Activated CD8-positive, alpha-beta memory T cell treated with anti-CD3 and anti-CD28 coated beads for 36 hours (primary cell): Measurements from ENCODE around the gene RPUSD2. TPM values are rescaled to one million over a fixed set of nuclear protein-coding genes. Genes with fewer than 3 reads are reported as not detected.
"Not testable (repeated sequence)": the region's sequence is repeated elsewhere in the genome, so short reads cannot be mapped to it uniquely, and the experiment has no call there.

ENCODE experiments used
- CTCF ChIA-PET: fragments of 350-600 bp; sonication (Branson Sonifier 250); formaldehyde crosslinking; loops from one replicate; lab custom pipeline; 2021; ENCODE audit warnings: antibody characterized with exemption; lab: Charles Lee
- POLR2A ChIA-PET: fragments of 350-600 bp; sonication (Branson Sonifier 250); formaldehyde crosslinking; loops from one replicate; lab custom pipeline; 2021; ENCODE audit warnings: antibody characterized with exemption; lab: Charles Lee
- total RNA-seq, 2 experiments: library from RNA; stranded (reverse); gene quantifications; one replicate each; pipeline ENCODE4 v1.2.3, GENCODE V29; 2021

The RPUSD2 gene
- total RNA-seq, 2 experiments from 2014 or later = 23.8 to 24.4 TPM

DNA sequence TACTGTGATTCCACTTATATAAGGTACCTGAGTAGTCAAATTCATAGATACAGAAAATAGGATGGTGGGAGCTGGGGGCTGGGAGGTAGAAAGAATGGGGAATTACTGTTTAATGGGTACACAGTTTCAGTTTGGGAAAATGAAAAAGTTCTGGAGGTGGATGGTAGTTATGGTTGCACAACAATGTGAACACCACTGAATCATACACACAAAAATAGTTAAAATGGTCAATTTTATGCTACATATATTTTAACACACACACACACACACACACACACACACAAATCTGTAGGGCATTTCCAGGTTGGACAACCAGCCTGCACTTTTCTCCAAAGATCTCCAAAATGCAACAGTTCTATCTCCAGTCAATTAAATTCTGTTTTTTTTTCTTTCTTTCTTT is 5.7 kb upstream of the RPUSD2 start:
- ChIA-PET POLR2A (no interaction called here), CTCF (interaction anchor here (0.5 to 1.3 kb wide), 2 partner anchors 28 to 35 kb away, joined by 3 read pairs; no protein-coding TSS in a partner anchor)

DNA sequence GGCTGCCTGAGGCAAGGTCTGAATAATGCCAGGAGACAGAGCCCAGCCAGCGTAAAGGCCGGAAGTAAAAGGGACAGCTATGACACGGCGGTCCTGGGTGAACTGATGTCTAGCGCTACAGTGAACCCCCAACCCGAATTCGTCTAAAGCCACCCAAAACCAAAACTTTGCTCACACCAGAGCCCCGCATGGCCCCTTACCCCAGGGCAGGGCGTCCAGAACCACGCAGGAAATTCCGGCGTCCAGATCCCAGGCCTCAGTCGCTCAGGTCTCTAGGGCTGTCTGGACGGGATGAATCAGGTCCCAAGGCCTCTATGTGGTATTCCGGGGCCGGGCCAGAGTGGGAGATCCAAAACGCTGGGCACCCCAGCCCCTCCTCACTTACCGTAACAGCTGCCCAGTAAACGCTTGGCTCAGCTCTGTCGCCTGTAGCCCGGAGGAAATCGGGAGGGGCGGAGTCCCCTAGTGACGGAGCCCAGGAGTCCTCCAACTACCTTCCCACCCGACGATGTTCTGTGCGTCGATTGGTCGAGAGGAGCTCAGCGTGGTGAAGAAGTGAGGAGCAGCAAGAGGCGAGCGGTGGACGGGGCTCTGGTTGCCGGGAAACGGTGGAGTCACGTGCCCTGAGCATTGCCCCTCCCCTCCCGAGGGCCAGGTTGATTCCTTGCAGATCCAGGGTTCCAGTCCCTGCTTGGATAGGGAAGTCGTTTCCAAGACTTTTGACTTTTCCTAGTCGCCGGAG is 4.3 kb upstream of the RPUSD2 start, which contains the start of gene CCDC32:
CCDC32 (minus strand) TSS at position 452 of the 742 bp plus-strand sequence. CDS start 2,027 bp downstream, outside the sequence.
- CTCF ChIA-PET = interaction anchor here (0.9 to 1.4 kb wide), 3 partner anchors 25 to 294 kb away, joined by 3 to 4 read pairs (median 3); no protein-coding TSS in a partner anchor
- POLR2A ChIA-PET = interaction anchor here (0.6 to 1.4 kb wide), 3 partner anchors 25 to 130 kb away, joined by 3 to 4 read pairs (median 4); partner anchors contain the start of gene RAD51

DNA sequence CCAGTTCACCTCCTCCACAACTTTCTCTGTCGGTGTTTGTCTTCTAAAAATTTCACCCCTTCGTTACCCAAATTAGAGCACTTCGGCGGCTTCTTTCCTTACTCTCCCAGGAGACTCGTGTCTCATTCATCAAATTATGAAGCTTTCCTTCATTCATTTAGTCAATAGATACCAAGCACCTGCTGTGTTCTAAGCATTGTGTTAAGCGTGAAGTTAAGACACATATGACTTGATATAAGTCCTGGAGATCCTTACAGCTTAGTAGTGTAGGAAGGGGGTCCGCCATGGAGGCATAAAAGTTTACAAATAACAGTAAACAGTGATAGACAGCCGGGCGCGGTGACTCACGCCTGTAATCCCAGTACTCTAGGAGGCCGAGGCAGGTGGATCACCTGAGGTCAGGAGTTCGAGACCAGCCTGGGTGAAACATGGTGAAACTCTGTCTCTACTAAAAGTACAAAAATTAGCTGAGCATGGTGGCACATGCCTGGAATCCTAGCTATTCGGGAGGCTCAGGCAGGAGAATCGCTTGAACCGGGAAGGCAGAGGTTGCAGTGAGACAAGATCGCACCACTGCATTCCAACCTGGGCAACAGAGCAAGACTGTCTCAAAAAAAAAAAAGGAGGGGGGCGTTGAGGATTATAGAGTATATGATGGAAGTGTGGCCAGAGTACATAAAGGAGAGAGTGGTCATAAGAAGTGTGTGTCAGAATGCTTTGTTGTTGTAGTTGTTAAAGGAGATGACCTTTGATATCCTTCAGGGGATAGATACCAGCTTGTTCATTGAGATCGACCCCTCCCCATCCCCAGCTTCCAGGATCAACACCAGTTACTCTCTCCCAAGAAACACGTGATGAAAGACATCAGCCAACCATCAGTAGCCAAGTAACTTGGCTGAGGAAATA is 3.5 kb upstream of the RPUSD2 start:
- POLR2A ChIA-PET = interaction anchor here (1.0 to 1.4 kb wide), 2 partner anchors 24 to 129 kb away, joined by 4 read pairs; partner anchors contain the start of gene RAD51

DNA sequence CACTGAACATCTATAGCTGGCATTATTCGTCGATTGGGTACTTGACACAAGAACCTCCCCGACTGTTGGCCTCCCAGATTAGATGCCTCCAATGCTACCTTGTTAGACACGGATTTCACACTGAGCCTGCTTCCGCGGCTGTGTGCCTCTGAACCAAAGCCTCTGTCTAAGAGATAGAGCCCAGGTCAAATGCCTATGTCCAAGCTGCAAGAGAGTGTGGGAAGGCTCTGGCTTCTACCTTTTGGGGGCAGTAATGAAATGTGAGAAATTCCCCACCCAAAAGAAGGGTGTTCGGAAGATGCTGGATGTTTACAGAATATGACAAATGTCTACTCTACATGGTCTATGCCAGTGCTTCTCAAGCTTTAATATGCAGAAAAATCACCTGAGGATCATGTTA is 2.0 kb upstream of the RPUSD2 start:
- ChIA-PET POLR2A (interaction anchor here (0.6 kb wide), 1 partner anchor 26 kb away, joined by 4 read pairs; no protein-coding TSS in a partner anchor), CTCF (no interaction called here)

More for the DNA sequence above, 3.5 kb upstream of the RPUSD2 start:
- CTCF ChIA-PET = interaction anchor here (0.6 to 1.4 kb wide), 6 partner anchors 24 to 294 kb away, joined by 3 to 4 read pairs (median 3); no protein-coding TSS in a partner anchor

DNA sequence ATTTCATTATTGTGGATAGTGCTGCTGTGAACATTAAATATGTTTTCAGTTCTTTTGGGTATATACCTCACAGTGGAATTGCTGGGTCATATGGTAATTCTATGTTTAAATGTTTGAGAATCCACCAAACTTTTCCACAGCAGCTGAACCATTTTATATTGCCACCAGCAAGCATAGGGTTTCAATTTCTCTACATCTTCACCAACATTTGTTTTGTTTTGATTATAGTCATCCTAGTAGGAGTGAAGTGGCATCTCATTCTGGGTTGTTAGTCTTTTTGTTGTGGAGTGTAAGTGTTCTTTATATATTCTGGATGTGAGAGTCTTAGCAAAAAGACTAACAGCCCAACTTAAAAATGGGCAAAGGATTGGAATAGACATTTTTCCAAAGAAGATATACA is 6.0 kb downstream of the RPUSD2 start:
- ChIA-PET POLR2A (no interaction called here), CTCF (interaction anchor here (0.5 kb wide), 1 partner anchor 583 kb away, joined by 3 read pairs; no protein-coding TSS in a partner anchor)

DNA sequence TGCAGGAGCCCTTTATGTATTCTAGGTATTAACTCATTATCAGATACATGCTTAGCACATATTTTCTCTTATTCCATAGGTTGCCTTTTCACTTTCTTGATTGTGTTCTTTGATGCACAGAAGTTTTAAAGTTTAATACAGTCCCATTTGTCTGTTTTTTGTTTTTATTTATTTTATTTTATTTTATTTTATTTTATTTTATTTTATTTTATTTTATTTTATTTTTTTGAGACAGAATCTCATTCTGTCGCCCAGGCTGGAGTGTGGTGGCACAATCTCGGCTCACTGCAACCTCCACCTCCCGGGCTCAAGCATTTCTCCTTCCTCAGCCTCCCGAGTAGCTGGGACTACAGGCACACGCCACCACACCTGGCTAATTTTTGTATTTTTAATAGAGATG is 7.8 kb downstream of the RPUSD2 start:
- CTCF ChIA-PET = not testable (repeated sequence)

DNA sequence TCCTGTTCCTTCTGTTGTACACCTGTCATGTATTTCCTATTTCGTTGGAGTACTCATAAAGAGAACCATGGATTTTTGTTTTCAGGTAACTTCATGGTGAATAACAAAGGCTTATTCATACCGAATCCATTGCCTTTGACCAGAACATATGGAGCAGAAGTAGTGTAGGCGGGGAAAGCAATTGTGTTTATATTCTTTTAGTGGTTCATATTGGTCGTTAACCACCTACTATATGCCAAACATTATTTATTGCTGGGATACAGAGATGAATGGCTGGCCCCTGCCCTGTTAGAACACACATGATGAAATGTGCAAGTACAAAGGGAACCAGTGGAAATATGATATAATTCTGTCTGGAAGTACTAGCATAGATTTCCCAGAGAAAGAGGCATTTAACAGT is 9.8 kb downstream of the RPUSD2 start:
- ChIA-PET CTCF (no interaction called here), POLR2A (no interaction called here)

More for the DNA sequence above, 7.8 kb downstream of the RPUSD2 start:
- POLR2A ChIA-PET = not testable (repeated sequence)

DNA sequence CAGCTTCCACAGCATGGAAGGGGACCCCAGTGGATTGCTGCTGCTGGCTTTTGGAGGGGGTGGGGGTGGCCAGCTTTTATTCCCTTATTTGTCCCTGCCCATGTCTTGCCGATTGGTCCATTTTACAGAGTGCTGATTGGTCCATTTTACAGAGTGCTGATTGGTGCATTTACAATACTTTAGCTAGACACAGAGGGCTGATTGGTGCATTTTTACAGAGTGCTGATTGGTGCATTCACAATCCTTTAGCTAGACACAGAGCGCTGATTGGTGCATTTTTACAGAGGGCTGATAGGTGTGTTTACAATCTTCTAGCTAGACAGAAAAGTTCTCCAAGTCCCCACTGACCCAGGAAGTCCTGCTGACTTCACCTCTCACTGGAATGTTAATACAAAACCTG is 12.7 kb downstream of the RPUSD2 start:
- POLR2A ChIA-PET = not testable (repeated sequence)
- CTCF ChIA-PET = interaction anchor here (2.1 kb wide), 1 partner anchor 11 kb away, joined by 5 read pairs; no protein-coding TSS in a partner anchor

DNA sequence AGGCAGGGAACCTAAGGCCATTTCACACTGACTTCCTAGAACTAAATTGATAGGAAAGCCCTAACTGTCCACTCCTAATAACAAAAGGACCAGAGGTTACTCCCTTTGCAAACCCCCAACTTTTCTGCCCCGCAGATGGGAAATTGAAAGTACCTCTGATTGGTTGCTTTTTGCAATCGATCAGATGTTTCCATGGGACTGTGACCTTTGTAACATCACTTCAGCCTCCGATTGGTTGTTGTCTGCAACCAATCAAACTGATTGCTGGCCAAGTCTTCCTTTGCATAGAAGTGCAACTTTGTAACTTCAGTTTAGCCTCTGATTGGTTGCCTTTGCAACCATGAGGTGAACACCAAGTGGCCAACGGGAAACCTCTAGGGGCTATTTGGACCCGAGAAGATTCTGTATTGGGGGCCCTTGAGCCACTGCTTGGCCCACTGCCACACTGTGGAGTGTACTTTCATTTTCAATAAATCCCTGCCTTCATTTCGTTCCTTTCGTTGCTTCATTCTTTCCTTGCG is 13.7 kb downstream of the RPUSD2 start:
- ChIA-PET POLR2A (no interaction called here), CTCF (interaction anchor here (2.1 kb wide), 1 partner anchor 10 kb away, joined by 5 read pairs; no protein-coding TSS in a partner anchor)

DNA sequence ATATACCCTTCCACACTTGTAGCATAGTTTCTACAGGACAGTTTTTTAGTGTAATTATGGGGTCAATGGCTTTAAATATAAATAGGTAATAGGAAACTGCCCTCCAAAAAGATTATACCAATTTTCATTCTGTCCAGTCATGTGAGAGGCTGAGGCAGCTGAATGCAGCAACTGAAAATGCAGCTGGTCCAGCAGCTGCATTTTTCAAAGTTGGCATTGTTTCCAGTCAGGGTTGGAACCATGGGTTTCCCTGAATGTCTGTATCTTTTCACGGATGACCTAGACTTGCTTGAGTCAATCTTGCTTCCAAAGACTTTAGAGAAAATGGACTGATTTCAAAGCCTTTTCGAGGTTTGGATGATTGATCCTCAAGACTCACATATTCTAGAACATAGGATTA is 15.1 kb downstream of the RPUSD2 start:
- CTCF ChIA-PET = interaction anchor here (1.0 kb wide), 1 partner anchor 11 kb away, joined by 3 read pairs; no protein-coding TSS in a partner anchor
- POLR2A ChIA-PET = interaction anchor here (0.6 kb wide), 1 partner anchor 104 kb away, joined by 5 read pairs; no protein-coding TSS in a partner anchor

DNA sequence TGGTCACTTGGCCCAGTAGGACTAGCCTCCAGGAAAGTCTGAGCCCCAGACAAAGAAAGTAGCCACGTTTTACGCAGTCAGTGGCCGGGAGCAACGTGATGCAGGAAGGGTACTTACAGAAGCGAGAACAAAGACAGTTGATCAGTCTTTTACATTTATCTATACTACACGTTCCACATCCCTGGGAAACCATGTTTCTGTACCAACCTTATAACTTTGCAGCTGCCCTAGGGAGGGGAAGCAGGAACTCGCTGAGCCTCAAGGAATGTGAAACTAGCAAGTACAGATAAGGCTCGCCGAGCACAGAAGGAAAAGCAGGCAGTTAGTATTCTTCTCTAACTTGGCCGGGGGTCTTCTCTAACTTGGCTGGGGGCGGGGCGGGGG is 21.6 kb downstream of the RPUSD2 start:
- POLR2A ChIA-PET = interaction anchor here (1.7 kb wide), 1 partner anchor 22 kb away, joined by 4 read pairs; the partner anchor contains the start of gene RPUSD2
- CTCF ChIA-PET = interaction anchor here (0.7 to 2.0 kb wide), 6 partner anchors 19 to 268 kb away, joined by 3 to 4 read pairs (median 4); partner anchors contain the start of genes CCDC32 and RPUSD2

DNA sequence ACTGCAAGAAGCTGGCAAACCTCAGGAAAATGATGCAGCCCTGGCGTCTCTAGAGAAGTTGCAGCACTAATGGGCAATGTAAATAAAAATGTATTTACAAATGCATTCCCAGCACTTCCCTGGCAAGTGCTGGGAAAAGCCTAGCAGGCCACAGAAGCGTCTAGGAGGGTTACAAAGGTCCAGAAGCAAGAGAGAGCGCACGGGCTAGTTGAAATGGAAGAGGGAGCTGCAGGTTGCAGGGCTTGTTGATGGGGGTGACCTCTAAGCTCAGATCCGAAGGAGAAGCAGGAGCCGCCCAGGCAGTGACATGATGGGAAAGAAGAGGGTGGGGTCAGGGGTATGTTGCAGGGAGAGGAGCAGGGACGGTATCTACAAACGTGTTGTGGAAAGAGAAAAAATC is 22.3 kb downstream of the RPUSD2 start:
- CTCF ChIA-PET = interaction anchor here (0.7 to 1.3 kb wide), 3 partner anchors 18 to 72 kb away, joined by 3 to 4 read pairs (median 4); no protein-coding TSS in a partner anchor
- POLR2A ChIA-PET = interaction anchor here (1.7 kb wide), 1 partner anchor 22 kb away, joined by 4 read pairs; the partner anchor contains the start of gene RPUSD2

DNA sequence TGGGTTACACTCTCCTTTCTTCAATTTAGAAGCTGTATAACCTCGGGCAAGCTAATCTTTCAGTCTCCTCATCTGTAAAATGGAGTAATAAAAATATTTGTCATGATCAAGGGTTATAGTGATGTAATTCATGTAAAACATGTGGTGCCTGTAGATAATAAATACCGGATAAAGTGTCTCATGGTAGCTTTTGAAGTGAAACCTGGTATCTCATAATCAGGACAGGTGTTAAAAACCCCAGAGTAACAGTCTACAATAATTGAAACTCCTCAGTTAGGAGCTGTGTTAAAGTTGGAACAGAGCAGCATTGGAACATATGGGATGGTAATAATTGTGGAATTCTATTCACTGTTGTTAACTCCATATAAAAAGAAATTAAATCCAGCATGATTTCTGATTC is 24.1 kb downstream of the RPUSD2 start:
- ChIA-PET CTCF (interaction anchor here (1.2 to 1.7 kb wide), 3 partner anchors 8 to 28 kb away, joined by 3 to 5 read pairs (median 3); partner anchors contain the start of gene CCDC32), POLR2A (interaction anchor here (1.1 to 1.2 kb wide), 2 partner anchors 24 to 102 kb away, joined by 3 to 6 read pairs; partner anchors contain the start of genes RAD51 and RPUSD2)

DNA sequence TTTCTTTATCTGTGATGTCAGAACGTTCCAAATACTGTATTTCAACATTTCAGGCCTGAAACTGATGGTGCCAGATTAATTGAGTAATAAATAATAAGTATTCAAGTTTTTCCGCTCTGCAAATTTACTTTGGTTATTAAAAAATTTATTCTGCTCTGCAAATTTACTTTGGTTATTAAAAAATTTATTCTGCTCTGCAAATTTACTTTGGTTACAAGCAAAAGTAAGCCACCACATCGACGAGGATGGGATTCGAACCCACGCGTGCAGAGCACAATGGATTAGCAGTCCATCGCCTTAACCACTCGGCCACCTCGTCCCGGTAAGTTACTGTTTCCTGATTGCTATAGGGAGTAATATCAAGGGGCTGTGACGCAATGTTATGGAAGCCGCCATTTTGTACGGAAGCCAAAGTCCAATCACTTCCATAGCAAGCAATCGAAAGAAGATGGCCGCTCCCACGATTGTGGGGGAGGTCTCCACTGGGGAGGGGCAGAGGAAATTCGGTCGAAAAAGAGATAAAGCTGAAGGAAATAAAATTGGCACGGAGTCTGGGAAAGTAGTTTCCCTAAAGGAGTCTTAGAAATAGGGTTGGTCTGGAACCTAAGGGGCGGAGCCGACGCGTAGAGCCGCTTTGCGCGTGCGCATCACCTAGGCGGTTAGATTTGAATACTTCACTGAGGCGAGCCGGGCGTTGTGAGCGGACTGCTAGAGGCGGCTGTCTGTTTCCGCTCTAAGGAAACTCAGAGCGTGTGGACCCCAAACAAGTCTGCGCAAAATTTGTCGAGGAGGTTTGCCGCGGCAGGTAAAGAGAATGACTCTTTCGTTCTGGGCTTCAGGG is 24.7 kb downstream of the RPUSD2 start, which contains the start of gene KNL1:
KNL1 (plus strand) TSS at position 662 of the 841 bp plus-strand sequence. CDS start 8,683 bp downstream, outside the sequence.
- ChIA-PET CTCF (interaction anchor here (1.2 to 1.7 kb wide), 3 partner anchors 8 to 29 kb away, joined by 3 to 5 read pairs (median 3); partner anchors contain the start of gene CCDC32), POLR2A (interaction anchor here (0.9 to 1.2 kb wide), 2 partner anchors 25 to 30 kb away, joined by 3 to 6 read pairs; partner anchors contain the start of gene RPUSD2)

DNA sequence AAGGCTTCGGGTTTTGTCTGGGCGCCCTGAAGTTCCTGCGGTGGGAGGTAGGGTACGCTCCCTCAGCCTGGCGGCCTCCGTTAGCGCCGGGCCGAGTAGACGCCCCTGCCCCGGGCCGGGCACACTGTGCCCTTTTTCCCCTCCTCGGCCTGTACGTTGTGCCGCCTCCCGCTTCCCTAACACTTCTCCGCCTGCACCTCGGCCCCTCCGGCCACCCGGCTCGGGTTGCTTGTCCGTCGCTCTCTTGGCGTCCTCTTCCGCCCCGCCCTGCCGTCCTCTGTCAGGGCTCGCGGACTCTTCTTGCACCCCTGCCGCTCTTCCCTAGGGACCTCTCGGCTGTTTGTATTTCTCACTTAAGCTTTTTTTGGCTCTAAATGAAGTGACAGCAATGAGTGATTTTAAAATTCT is 25.3 kb downstream of the RPUSD2 start:
- ChIA-PET POLR2A (interaction anchor here (0.9 to 1.2 kb wide), 2 partner anchors 25 to 30 kb away, joined by 3 to 6 read pairs; partner anchors contain the start of gene RPUSD2), CTCF (interaction anchor here (1.1 kb wide), 1 partner anchor 101 kb away, joined by 4 read pairs; the partner anchor contains the start of gene RAD51)

DNA sequence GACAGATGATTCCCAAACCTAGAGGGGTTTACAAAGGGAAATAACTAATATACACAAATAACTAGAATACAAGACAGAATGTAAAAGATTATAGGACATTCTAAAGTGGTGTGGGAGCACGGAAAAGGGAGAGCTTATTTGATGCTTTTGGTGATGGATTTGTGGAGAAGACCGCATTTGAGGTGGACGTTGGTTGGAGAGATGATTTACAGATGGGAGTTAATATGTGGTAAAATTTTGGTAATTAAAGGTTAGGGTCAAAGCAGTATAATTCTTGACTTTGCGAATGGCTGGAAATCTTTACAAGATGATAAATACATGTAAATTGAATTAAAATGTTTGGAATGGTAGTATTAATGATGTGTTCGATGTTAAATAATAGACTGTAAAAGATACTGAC is 26.1 kb downstream of the RPUSD2 start:
- POLR2A ChIA-PET = interaction anchor here (0.9 kb wide), 1 partner anchor 31 kb away, joined by 3 read pairs; no protein-coding TSS in a partner anchor
- CTCF ChIA-PET = interaction anchor here (1.1 kb wide), 2 partner anchors 11 to 100 kb away, joined by 3 to 4 read pairs; partner anchors contain the start of gene RAD51
